Measurements from ENCODE around the gene STAT6.

- TF ChIP-seq, protein P1, sequence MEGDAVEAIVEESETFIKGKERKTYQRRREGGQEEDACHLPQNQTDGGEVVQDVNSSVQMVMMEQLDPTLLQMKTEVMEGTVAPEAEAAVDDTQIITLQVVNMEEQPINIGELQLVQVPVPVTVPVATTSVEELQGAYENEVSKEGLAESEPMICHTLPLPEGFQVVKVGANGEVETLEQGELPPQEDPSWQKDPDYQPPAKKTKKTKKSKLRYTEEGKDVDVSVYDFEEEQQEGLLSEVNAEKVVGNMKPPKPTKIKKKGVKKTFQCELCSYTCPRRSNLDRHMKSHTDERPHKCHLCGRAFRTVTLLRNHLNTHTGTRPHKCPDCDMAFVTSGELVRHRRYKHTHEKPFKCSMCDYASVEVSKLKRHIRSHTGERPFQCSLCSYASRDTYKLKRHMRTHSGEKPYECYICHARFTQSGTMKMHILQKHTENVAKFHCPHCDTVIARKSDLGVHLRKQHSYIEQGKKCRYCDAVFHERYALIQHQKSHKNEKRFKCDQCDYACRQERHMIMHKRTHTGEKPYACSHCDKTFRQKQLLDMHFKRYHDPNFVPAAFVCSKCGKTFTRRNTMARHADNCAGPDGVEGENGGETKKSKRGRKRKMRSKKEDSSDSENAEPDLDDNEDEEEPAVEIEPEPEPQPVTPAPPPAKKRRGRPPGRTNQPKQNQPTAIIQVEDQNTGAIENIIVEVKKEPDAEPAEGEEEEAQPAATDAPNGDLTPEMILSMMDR (IDR thresholded peaks at IDR 0.05): no peak
- no peak for TF ChIP-seq EZH2 (IDR thresholded peaks at IDR 0.05)
Measured at GRCh38 chr12:57087010-57087690, 24.0 kb downstream of the STAT6 start.

Data from neural progenitor cell (in vitro differentiated cells).